GM12864 (cell line): ENCODE measurements around the gene GALNT5.
A peak's percentile ranks its signal among the peaks of the same experiment; 100 is the strongest.

Experiments
- DNase-seq: peaks from one replicate; pipeline ENCODE4 v3.0.0-alpha.2; 2011; ENCODE audit warnings: low read depth
- H3K4me3 ChIP-seq: 2 replicates; pipeline ENCODE4 v1.5.1; 2011; ENCODE audit warnings: mild to moderate bottlenecking, low read depth, low read length, control low read depth
- TF ChIP-seq, protein P1 (sequence below): IDR thresholded peaks from 2 replicates; pipeline ENCODE4 v1.5.1; 2011; ENCODE audit warnings: low read depth, mild to moderate bottlenecking, moderate library complexity, low read length, control low read depth, inconsistent platforms; ENCODE audit errors: missing control alignments

GALNT5 gene

GRCh38 chr2:157233506-157233905 is 24.0 kb upstream of the GALNT5 start:
- DNase-seq, result no peak
- H3K4me3 ChIP-seq, result no peak overlapping the region
- TF ChIP-seq, protein P1, sequence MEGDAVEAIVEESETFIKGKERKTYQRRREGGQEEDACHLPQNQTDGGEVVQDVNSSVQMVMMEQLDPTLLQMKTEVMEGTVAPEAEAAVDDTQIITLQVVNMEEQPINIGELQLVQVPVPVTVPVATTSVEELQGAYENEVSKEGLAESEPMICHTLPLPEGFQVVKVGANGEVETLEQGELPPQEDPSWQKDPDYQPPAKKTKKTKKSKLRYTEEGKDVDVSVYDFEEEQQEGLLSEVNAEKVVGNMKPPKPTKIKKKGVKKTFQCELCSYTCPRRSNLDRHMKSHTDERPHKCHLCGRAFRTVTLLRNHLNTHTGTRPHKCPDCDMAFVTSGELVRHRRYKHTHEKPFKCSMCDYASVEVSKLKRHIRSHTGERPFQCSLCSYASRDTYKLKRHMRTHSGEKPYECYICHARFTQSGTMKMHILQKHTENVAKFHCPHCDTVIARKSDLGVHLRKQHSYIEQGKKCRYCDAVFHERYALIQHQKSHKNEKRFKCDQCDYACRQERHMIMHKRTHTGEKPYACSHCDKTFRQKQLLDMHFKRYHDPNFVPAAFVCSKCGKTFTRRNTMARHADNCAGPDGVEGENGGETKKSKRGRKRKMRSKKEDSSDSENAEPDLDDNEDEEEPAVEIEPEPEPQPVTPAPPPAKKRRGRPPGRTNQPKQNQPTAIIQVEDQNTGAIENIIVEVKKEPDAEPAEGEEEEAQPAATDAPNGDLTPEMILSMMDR, result no peak

GRCh38 chr2:157236404-157236803 is 21.1 kb upstream of the GALNT5 start:
- DNase-seq, result no peak
- TF ChIP-seq, protein P1, result no peak
- no peak overlapping the region for H3K4me3 ChIP-seq

DNA sequence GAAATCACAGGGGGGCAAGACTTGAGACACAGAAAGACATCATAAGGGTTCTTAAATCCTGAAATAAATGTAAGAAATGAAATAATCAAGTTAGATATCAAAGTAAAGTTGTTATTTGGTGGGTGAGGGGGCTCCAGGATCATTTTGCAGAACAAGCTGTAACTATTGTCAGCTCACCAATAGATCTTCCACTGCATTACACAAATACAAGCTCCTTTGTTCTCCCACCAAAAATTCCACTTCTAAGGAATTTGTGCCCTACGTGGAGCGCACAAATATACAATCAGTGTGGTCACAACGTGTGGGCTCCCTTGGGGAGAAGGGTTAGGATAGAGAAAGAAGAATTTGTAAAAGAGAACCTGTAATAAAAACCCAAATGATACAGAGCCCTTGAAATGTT is 19.2 kb upstream of the GALNT5 start:
- TF ChIP-seq, protein P1, result no peak
- no peak for DNase-seq
- H3K4me3 ChIP-seq, result no peak overlapping the region

- TF ChIP-seq, protein P1, result no peak
- DNase-seq, result no peak
- H3K4me3 ChIP-seq, result no peak overlapping the region
These were observed 12.8 kb upstream of the GALNT5 start for GRCh38 chr2:157244691-157245090.

GRCh38 chr2:157245144-157245840 is 12.2 kb upstream of the GALNT5 start:
- TF ChIP-seq, protein P1, result no peak
- DNase-seq, result no peak
- H3K4me3 ChIP-seq, result no peak overlapping the region

DNA sequence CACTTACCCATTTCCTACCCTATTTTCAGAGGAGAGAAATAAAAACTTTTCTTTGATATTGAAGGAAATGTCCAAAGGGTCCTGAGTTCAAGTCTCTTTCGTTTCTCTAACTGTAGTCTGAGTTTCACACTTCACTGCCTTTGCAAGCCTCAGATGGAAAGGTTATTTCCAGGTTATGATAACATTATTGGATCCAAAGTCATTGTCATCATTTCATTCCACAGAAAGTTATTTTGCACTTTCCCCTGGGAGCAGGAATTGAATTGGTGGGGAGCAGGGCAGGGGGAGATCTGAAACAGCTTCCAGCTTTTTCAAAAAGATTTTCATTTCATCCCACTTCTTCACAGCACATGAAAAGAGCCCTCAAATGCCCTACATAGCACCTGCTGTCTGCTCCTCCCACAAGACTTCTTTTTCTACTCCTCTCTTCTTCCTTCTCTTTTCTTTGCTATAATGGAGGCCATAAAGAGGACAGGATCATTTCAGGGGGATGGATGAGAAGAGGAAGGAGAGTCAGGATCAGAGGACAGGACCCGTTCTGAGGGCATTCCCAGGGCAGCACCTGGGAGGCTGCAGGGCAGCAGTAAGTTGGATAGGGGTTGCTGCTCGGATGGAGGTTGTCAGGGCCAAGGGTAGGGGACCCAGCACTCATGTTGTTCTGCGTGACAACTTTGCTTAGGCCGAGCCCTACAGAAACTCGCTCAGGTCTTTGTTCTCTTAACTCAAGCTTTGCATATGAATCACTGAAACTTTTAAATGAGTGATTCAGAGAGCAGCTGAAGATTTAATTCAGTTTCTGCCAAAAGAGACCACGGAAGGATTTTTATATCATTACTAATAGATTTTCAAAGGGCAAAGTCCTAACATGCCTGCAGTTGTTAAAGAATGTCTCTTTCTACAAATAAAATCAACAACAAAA is 11.4 kb upstream of the GALNT5 start:
- TF ChIP-seq, protein P1, result no peak
- DNase-seq, result peak; percentile 51
- no peak overlapping the region; the same call in 1 of the 2 replicates for H3K4me3 ChIP-seq
